Measurements from ENCODE around the gene MAL. TPM values are rescaled to one million over a fixed set of nuclear protein-coding genes. Genes with fewer than 3 reads are reported as not detected.
"Not testable (repeated sequence)": the region's sequence is repeated elsewhere in the genome, so short reads cannot be mapped to it uniquely, and the experiment has no call there.

The MAL gene
- total and polyA plus RNA-seq, 2 experiments from 2014 or later: 0.24 to 0.31 TPM

GRCh38 chr2:95091885-95092555 lies 66.5 kb downstream of the MAL start (continued):
- TF ChIP-seq NANOG (IDR thresholded peaks at IDR 0.05; ENCODE audit: borderline replicate concordance) (no peak), STAT1 (IDR thresholded peaks at IDR 0.05; ENCODE audit: unreplicated experiment) (no peak), EZH2phosphoT487 (IDR thresholded peaks at IDR 0.05; ENCODE audit: unreplicated experiment) (no peak), EZH2 (IDR thresholded peaks at IDR 0.05; ENCODE audit: low read depth, unreplicated experiment) (no peak), ZNF331 (CRISPR knock-in tag; IDR thresholded peaks at IDR 0.05; ENCODE audit: low read depth) (no peak), POLR2AphosphoS5 (IDR thresholded peaks at IDR 0.05; ENCODE audit: low read depth) (no peak)
- TF ChIP-seq, protein P1, sequence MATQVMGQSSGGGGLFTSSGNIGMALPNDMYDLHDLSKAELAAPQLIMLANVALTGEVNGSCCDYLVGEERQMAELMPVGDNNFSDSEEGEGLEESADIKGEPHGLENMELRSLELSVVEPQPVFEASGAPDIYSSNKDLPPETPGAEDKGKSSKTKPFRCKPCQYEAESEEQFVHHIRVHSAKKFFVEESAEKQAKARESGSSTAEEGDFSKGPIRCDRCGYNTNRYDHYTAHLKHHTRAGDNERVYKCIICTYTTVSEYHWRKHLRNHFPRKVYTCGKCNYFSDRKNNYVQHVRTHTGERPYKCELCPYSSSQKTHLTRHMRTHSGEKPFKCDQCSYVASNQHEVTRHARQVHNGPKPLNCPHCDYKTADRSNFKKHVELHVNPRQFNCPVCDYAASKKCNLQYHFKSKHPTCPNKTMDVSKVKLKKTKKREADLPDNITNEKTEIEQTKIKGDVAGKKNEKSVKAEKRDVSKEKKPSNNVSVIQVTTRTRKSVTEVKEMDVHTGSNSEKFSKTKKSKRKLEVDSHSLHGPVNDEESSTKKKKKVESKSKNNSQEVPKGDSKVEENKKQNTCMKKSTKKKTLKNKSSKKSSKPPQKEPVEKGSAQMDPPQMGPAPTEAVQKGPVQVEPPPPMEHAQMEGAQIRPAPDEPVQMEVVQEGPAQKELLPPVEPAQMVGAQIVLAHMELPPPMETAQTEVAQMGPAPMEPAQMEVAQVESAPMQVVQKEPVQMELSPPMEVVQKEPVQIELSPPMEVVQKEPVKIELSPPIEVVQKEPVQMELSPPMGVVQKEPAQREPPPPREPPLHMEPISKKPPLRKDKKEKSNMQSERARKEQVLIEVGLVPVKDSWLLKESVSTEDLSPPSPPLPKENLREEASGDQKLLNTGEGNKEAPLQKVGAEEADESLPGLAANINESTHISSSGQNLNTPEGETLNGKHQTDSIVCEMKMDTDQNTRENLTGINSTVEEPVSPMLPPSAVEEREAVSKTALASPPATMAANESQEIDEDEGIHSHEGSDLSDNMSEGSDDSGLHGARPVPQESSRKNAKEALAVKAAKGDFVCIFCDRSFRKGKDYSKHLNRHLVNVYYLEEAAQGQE (IDR thresholded peaks at IDR 0.05; ENCODE audit: unreplicated experiment): no peak
- TF ChIP-seq, protein P2, sequence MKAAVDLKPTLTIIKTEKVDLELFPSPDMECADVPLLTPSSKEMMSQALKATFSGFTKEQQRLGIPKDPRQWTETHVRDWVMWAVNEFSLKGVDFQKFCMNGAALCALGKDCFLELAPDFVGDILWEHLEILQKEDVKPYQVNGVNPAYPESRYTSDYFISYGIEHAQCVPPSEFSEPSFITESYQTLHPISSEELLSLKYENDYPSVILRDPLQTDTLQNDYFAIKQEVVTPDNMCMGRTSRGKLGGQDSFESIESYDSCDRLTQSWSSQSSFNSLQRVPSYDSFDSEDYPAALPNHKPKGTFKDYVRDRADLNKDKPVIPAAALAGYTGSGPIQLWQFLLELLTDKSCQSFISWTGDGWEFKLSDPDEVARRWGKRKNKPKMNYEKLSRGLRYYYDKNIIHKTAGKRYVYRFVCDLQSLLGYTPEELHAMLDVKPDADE (IDR thresholded peaks at IDR 0.05): no peak

DNA sequence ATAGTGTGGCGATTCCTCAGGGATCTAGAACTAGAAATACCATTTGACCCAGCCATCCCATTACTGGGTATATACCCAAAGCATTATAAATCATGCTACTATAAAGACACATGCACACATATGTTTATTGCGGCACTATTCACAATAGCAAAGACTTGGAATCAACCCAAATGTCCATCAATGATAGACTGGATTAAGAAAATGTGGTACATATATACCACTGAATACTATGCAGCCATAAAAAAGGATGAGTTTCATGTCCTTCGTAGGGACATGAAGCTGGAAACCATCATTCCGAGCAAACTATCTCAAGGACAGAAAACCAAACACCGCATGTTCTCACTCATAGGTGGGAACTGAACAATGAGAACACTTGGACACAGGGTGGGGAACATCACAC lies 72.8 kb downstream of the MAL start:
- not testable (repeated sequence) for H3K9me3 Mint-ChIP-seq; H3K27ac Mint-ChIP-seq; H3K27me3 ChIP-seq (ENCODE audit: insufficient read depth); H3K27me3 Mint-ChIP-seq (ENCODE audit: insufficient read depth, low read depth, poor library complexity); H3K4me1 ChIP-seq (ENCODE audit: insufficient read depth); DNase-seq (ENCODE audit: low spot score); H3K4me3 ChIP-seq; H3K4me3 Mint-ChIP-seq; H3K4me1 Mint-ChIP-seq; ATAC-seq; H3K9me2 ChIP-seq (ENCODE audit: insufficient read depth); H4K20me1 ChIP-seq (replicated peaks; ENCODE audit: insufficient read depth); H3F3A ChIP-seq (replicated peaks; ENCODE audit: low read depth); H2AFZ ChIP-seq; H3K27ac ChIP-seq (ENCODE audit: low read depth); H3K4me2 ChIP-seq
- Histone ChIP-seq H3K36me3 (ENCODE audit: insufficient read depth) (peaks cover 33% of the 10 kb centered on the region), H3K79me2 (replicated peaks; ENCODE audit: insufficient read depth) (peaks cover 53% of the 10 kb centered on the region)
- H3K36me3 Mint-ChIP-seq (ENCODE audit: low read depth): peaks cover 92% of the 10 kb centered on the region

GRCh38 chr2:95099910-95100309 lies 74.4 kb downstream of the MAL start:
- H3F3A ChIP-seq (replicated peaks; ENCODE audit: low read depth): no peaks in the 10 kb centered on the region
- H2AFZ ChIP-seq: no peak overlapping the region
- TF ChIP-seq CREB1 (CRISPR knock-in tag; IDR thresholded peaks at IDR 0.05; ENCODE audit: low read depth): no peak
- TF ChIP-seq ZNF114 (CRISPR knock-in tag; IDR thresholded peaks at IDR 0.05): no peak
- H3K4me3 Mint-ChIP-seq: no peak overlapping the region
- H3K79me2 ChIP-seq (replicated peaks; ENCODE audit: insufficient read depth): peaks cover 38% of the 10 kb centered on the region
- no peaks in the 10 kb centered on the region for H3K4me1 Mint-ChIP-seq
- H3K27ac Mint-ChIP-seq: no peak overlapping the region
- DNase-seq (ENCODE audit: low spot score) (no peak), ATAC-seq (no peak)
- peaks cover 7% of the 10 kb centered on the region for H4K20me1 ChIP-seq (replicated peaks; ENCODE audit: insufficient read depth)
- H3K27ac ChIP-seq (ENCODE audit: low read depth): no peak overlapping the region
- H3K9me3 Mint-ChIP-seq: peaks cover 4% of the 10 kb centered on the region; the same call in 2 of the 3 replicates
- H3K9me2 ChIP-seq (ENCODE audit: insufficient read depth): no peaks in the 10 kb centered on the region
- peaks cover 88% of the 10 kb centered on the region for H3K36me3 Mint-ChIP-seq (ENCODE audit: low read depth)
- H3K4me1 ChIP-seq (ENCODE audit: insufficient read depth): no peaks in the 10 kb centered on the region
- peaks cover 2% of the 10 kb centered on the region for H3K27me3 Mint-ChIP-seq (ENCODE audit: insufficient read depth, low read depth, poor library complexity)
- no peak overlapping the region for H3K4me2 ChIP-seq
- H3K4me3 ChIP-seq: no peak overlapping the region
- peaks cover 41% of the 10 kb centered on the region for H3K36me3 ChIP-seq (ENCODE audit: insufficient read depth)
- no peaks in the 10 kb centered on the region for H3K27me3 ChIP-seq (ENCODE audit: insufficient read depth)

Small RNAs within 50 kb of the gene (small RNA-seq; reads per million reads assigned to genes)
- gene RN7SL575P (ENCODE audit: low replicate concordance): 0.15 reads per million

Other genes with a start within 250 kb of the MAL start
- not detected in 2 replicates for gene TEKT4, start 154.3 kb upstream of the MAL start, total RNA-seq (2014; rRNA removed; shearing (Covaris generic))
- not detected in 2 replicates for gene TEKT4, start 154.3 kb upstream of the MAL start, polyA plus RNA-seq (2016; fragmentation: Nextera tagmentation; extraction: Ambion mirVana)
- 51.9 and 57.8 TPM in 2 replicates for gene MRPS5, start 96.1 kb downstream of the MAL start, total RNA-seq (2014; rRNA removed; shearing (Covaris generic))
- gene MRPS5, start 96.1 kb downstream of the MAL start, polyA plus RNA-seq (2016; fragmentation: Nextera tagmentation; extraction: Ambion mirVana): 75.6 and 79.0 TPM in 2 replicates
- gene ZNF514, start 134.1 kb downstream of the MAL start, total RNA-seq (2014; rRNA removed; shearing (Covaris generic)): 5.7 and 7.2 TPM in 2 replicates
- gene ZNF514, start 134.1 kb downstream of the MAL start, polyA plus RNA-seq (2016; fragmentation: Nextera tagmentation; extraction: Ambion mirVana): 8.3 and 9.3 TPM in 2 replicates
- gene ZNF2, start 140.1 kb downstream of the MAL start, total RNA-seq (2014; rRNA removed; shearing (Covaris generic)): 2.5 and 3.4 TPM in 2 replicates
- 1.3 and 2.0 TPM in 2 replicates for gene ZNF2, start 140.1 kb downstream of the MAL start, polyA plus RNA-seq (2016; fragmentation: Nextera tagmentation; extraction: Ambion mirVana)
- 13.3 and 17.9 TPM in 2 replicates for gene ZNF892, start 181.8 kb downstream of the MAL start, total RNA-seq (2014; rRNA removed; shearing (Covaris generic))
- 2.2 and 2.7 TPM in 2 replicates for gene ZNF892, start 181.8 kb downstream of the MAL start, polyA plus RNA-seq (2016; fragmentation: Nextera tagmentation; extraction: Ambion mirVana)
- 2.2 TPM in 2 replicates for gene PROM2, start 248.7 kb downstream of the MAL start, total RNA-seq (2014; rRNA removed; shearing (Covaris generic))
- 1.1 and 2.1 TPM in 2 replicates for gene PROM2, start 248.7 kb downstream of the MAL start, polyA plus RNA-seq (2016; fragmentation: Nextera tagmentation; extraction: Ambion mirVana)